ENCODE results near the gene TAF10. TPM values are rescaled to one million over a fixed set of nuclear protein-coding genes. Genes with fewer than 3 reads are reported as not detected.

Gene TAF10
- total RNA-seq (100 to 1,000 TPM; 116 to 120 TPM), polyA plus RNA-seq (100 to 1,000 TPM; 171 to 367 TPM)

- peaks cover 47% of the 10 kb centered on the region for H3K36me3 ChIP-seq (ENCODE audit: insufficient read depth, low read length)
- no peaks in the 10 kb centered on the region for H3K27me3 ChIP-seq (ENCODE audit: insufficient read depth, low read length)
- ChIA-PET POLR2A (ENCODE audit: partially characterized antibody) (interaction anchor here (0.7 to 9.0 kb wide), 37 partner anchors 9 to 222 kb away, joined by 3 to 172 read pairs (median 4); partner anchors contain the start of genes APBB1, ARFIP2, DCHS1 and ILK), CTCF (ENCODE audit: partially characterized antibody) (interaction anchor here (0.5 to 4.6 kb wide), 19 partner anchors 9 to 227 kb away, joined by 3 to 56 read pairs (median 4); partner anchors contain the start of genes ARFIP2, ILK, MRPL17 and RRP8)
- Mint-ChIP-seq H3K9me3 (no peaks in the 10 kb centered on the region), H3K36me3 (peaks cover 21 to 47% of the 10 kb centered on the region in 2 donors), H3K4me1 (peaks cover 6 to 36% (median 28%) of the 10 kb centered on the region in 4 donors), H3K27ac (peak within 1 kb of the TSS in 6 of 7 donors; percentile 95 to 97 (median 97)), H3K4me3 (peak within 1 kb of the TSS; percentile 87 to 94 (median 91)), H3K27me3 (no peaks in the 10 kb centered on the region)
- H3K27ac ChIP-seq (ENCODE audit: low read depth, low read length) = peak within 1 kb of the TSS; percentile 87
- H3K4me1 ChIP-seq (ENCODE audit: insufficient read depth, low read length) = peaks cover 51% of the 10 kb centered on the region
- peak within 1 kb of the TSS; percentile 66 to 88 for H3K4me3 ChIP-seq (ENCODE audit: low read length in 2 of 2)
- DNase-seq = peak; percentile 93 to 97 (median 95)
- intact Hi-C loops (cut with micrococcal nuclease) = loop anchor here (1.0 to 10.0 kb wide), 5 partner anchors 8 to 222 kb away; partner anchors contain the start of genes APBB1, MRPL17 and SMPD1
- H3K9me3 ChIP-seq (ENCODE audit: control insufficient read depth in 1 of 2, low read length in 2 of 2) = no peaks in the 10 kb centered on the region
Measured at GRCh38 chr11:6612213-6613041, at the start of gene TAF10. Gene TAF10 (minus strand): TSS chr11:6612216. CDS start chr11:6612189, 27 bp downstream.

DNA sequence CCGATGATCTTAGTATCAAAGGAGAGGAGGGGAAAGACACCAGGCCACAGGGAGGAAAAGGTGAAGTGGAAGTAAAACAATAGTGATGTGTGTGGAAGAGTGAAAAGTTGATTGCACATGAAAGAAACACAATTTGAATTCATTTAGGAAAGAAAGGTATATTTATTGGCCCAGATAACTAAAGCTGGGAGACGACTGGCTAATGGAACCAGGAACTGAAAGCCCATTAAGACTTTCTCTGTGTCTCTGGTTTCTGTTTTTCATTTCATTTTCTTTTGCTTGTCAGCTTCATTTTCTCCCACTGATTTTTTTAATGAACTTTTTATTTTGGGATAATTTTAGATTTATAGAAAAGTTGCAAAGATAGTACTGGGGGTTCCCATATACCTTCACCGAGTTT is 48.7 kb upstream of the TAF10 start:
- no peak overlapping the region for H3K4me3 Mint-ChIP-seq
- Histone ChIP-seq H3K4me3 (ENCODE audit: low read length in 2 of 2) (no peak overlapping the region), H3K4me1 (ENCODE audit: insufficient read depth, low read length) (peaks cover 4% of the 10 kb centered on the region), H3K27me3 (ENCODE audit: insufficient read depth, low read length) (peaks cover 7% of the 10 kb centered on the region), H3K9me3 (ENCODE audit: control insufficient read depth in 1 of 2, low read length in 2 of 2) (no peaks in the 10 kb centered on the region), H3K36me3 (ENCODE audit: insufficient read depth, low read length) (no peaks in the 10 kb centered on the region), H3K27ac (ENCODE audit: low read depth, low read length) (no peak overlapping the region)
- no peaks in the 10 kb centered on the region for H3K9me3 Mint-ChIP-seq
- CTCF ChIA-PET (ENCODE audit: partially characterized antibody) = interaction anchor here (0.7 to 3.2 kb wide), 3 partner anchors 13 to 42 kb away, joined by 3 to 14 read pairs (median 6); partner anchors contain the start of gene TPP1
- intact Hi-C loops (cut with micrococcal nuclease) = no loop called here
- POLR2A ChIA-PET (ENCODE audit: partially characterized antibody) = interaction anchor here (1.1 kb wide), 1 partner anchor 42 kb away, joined by 3 read pairs; no protein-coding TSS in a partner anchor
- H3K27ac Mint-ChIP-seq = no peak overlapping the region
- H3K27me3 Mint-ChIP-seq = peaks cover 0 to 2% of the 10 kb centered on the region in 2 donors
- H3K36me3 Mint-ChIP-seq = no peaks in the 10 kb centered on the region
- H3K4me1 Mint-ChIP-seq = peaks cover 5 to 19% (median 9%) of the 10 kb centered on the region in 4 donors
- DNase-seq = no peak

- Mint-ChIP-seq H3K36me3 (no peaks in the 10 kb centered on the region), H3K4me3 (no peak overlapping the region), H3K4me1 (peaks cover 4 to 11% (median 6%) of the 10 kb centered on the region in 4 donors), H3K27ac (no peak overlapping the region), H3K27me3 (peaks cover 0 to 2% of the 10 kb centered on the region in 2 donors), H3K9me3 (no peaks in the 10 kb centered on the region)
- POLR2A ChIA-PET (ENCODE audit: partially characterized antibody) = interaction anchor here (1.2 to 4.6 kb wide), 4 partner anchors 9 to 47 kb away, joined by 3 to 21 read pairs (median 6); partner anchors contain the start of genes MRPL17, TAF10 and TPP1
- H3K27me3 ChIP-seq (ENCODE audit: insufficient read depth, low read length) = peaks cover 7% of the 10 kb centered on the region
- CTCF ChIA-PET (ENCODE audit: partially characterized antibody) = interaction anchor here (1.0 to 3.8 kb wide), 8 partner anchors 9 to 153 kb away, joined by 3 to 19 read pairs (median 10); partner anchors contain the start of genes MRPL17 and TPP1
- H3K9me3 ChIP-seq (ENCODE audit: control insufficient read depth in 1 of 2, low read length in 2 of 2) = no peaks in the 10 kb centered on the region
- H3K36me3 ChIP-seq (ENCODE audit: insufficient read depth, low read length) = no peaks in the 10 kb centered on the region
- H3K4me3 ChIP-seq (ENCODE audit: low read length in 2 of 2) = no peak overlapping the region
- no peak overlapping the region for H3K27ac ChIP-seq (ENCODE audit: low read depth, low read length)
- no peak for DNase-seq
- peaks cover 15% of the 10 kb centered on the region for H3K4me1 ChIP-seq (ENCODE audit: insufficient read depth, low read length)
- intact Hi-C loops (cut with micrococcal nuclease) = no loop called here
Measured at GRCh38 chr11:6658647-6659046, 46.6 kb upstream of the TAF10 start.

GRCh38 chr11:6657346-6657745 is 45.3 kb upstream of the TAF10 start:
- no peak for DNase-seq
- intact Hi-C loops (cut with micrococcal nuclease) = no loop called here
- peaks cover 7% of the 10 kb centered on the region for H3K27me3 ChIP-seq (ENCODE audit: insufficient read depth, low read length)
- CTCF ChIA-PET (ENCODE audit: partially characterized antibody) = interaction anchor here (1.5 to 3.8 kb wide), 5 partner anchors 11 to 53 kb away, joined by 6 to 19 read pairs (median 13); partner anchors contain the start of genes ILK, MRPL17 and TPP1
- Mint-ChIP-seq H3K9me3 (no peaks in the 10 kb centered on the region), H3K4me1 (peaks cover 0 to 8% (median 1%) of the 10 kb centered on the region in 4 donors), H3K27me3 (peaks cover 0 to 2% of the 10 kb centered on the region in 2 donors), H3K27ac (peak overlapping the region in 4 of 7 donors; percentile 7 to 43 (median 32)), H3K4me3 (peak overlapping the region; percentile 9 to 78 (median 70)), H3K36me3 (no peaks in the 10 kb centered on the region)
- H3K9me3 ChIP-seq (ENCODE audit: control insufficient read depth in 1 of 2, low read length in 2 of 2) = no peaks in the 10 kb centered on the region
- no peaks in the 10 kb centered on the region for H3K36me3 ChIP-seq (ENCODE audit: insufficient read depth, low read length)
- H3K27ac ChIP-seq (ENCODE audit: low read depth, low read length) = no peak overlapping the region
- H3K4me1 ChIP-seq (ENCODE audit: insufficient read depth, low read length) = peaks cover 25% of the 10 kb centered on the region
- H3K4me3 ChIP-seq (ENCODE audit: low read length in 2 of 2) = no peak overlapping the region
- POLR2A ChIA-PET (ENCODE audit: partially characterized antibody) = interaction anchor here (1.2 to 4.6 kb wide), 4 partner anchors 20 to 53 kb away, joined by 3 to 21 read pairs (median 8); partner anchors contain the start of genes ILK, RRP8, TAF10 and TPP1

GRCh38 chr11:6656936-6657335 is 44.9 kb upstream of the TAF10 start:
- POLR2A ChIA-PET (ENCODE audit: partially characterized antibody) = interaction anchor here (1.2 to 4.6 kb wide), 5 partner anchors 10 to 53 kb away, joined by 3 to 21 read pairs (median 6); partner anchors contain the start of genes ILK, RRP8, TAF10 and TPP1

DNA sequence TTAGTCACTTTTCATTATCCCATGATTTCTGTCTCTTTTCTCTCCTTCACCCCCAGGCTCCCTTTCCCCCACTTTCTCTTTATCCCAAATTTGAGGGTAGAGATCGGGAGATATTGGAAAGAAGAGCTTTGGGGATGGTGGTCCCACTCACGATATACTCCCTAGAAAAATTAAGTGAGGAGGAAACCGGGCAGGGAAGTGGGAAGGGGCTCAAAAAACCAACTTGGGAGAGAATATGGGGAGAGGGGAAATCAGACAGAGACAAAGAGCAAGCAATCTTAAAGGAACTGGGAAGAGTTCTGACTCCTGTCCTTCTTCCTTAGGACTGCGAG is 44.5 kb upstream of the TAF10 start:
- Mint-ChIP-seq H3K27me3 (peaks cover 0 to 2% of the 10 kb centered on the region in 2 donors), H3K9me3 (no peaks in the 10 kb centered on the region), H3K4me1 (peaks cover 0 to 8% (median 1%) of the 10 kb centered on the region in 4 donors), H3K27ac (peak overlapping the region in 6 of 7 donors; percentile 30 to 76 (median 60)), H3K4me3 (peak overlapping the region; percentile 9 to 78 (median 70)), H3K36me3 (no peaks in the 10 kb centered on the region)
- CTCF ChIA-PET (ENCODE audit: partially characterized antibody) = interaction anchor here (1.5 to 3.8 kb wide), 5 partner anchors 11 to 52 kb away, joined by 6 to 19 read pairs (median 13); partner anchors contain the start of genes ILK, MRPL17 and TPP1
- H3K27me3 ChIP-seq (ENCODE audit: insufficient read depth, low read length) = peaks cover 7% of the 10 kb centered on the region
- peaks cover 25% of the 10 kb centered on the region for H3K4me1 ChIP-seq (ENCODE audit: insufficient read depth, low read length)
- H3K9me3 ChIP-seq (ENCODE audit: control insufficient read depth in 1 of 2, low read length in 2 of 2) = no peaks in the 10 kb centered on the region
- intact Hi-C loops (cut with micrococcal nuclease) = no loop called here
- H3K4me3 ChIP-seq (ENCODE audit: low read length in 2 of 2) = no peak overlapping the region
- no peaks in the 10 kb centered on the region for H3K36me3 ChIP-seq (ENCODE audit: insufficient read depth, low read length)
- H3K27ac ChIP-seq (ENCODE audit: low read depth, low read length) = no peak overlapping the region
- DNase-seq = no peak
- POLR2A ChIA-PET (ENCODE audit: partially characterized antibody) = interaction anchor here (1.0 to 4.6 kb wide), 6 partner anchors 10 to 52 kb away, joined by 3 to 21 read pairs (median 6); partner anchors contain the start of genes ILK, RRP8, TAF10 and TPP1

More at GRCh38 chr11:6656936-6657335, 44.9 kb upstream of the TAF10 start:
- Mint-ChIP-seq H3K4me3 (peak overlapping the region; percentile 9 to 78 (median 70)), H3K4me1 (peaks cover 0 to 8% (median 1%) of the 10 kb centered on the region in 4 donors), H3K9me3 (no peaks in the 10 kb centered on the region), H3K27ac (peak overlapping the region; percentile 7 to 76 (median 50)), H3K27me3 (peaks cover 0 to 2% of the 10 kb centered on the region in 2 donors), H3K36me3 (no peaks in the 10 kb centered on the region)
- DNase-seq = no peak
- intact Hi-C loops (cut with micrococcal nuclease) = no loop called here
- peaks cover 25% of the 10 kb centered on the region for H3K4me1 ChIP-seq (ENCODE audit: insufficient read depth, low read length)
- H3K36me3 ChIP-seq (ENCODE audit: insufficient read depth, low read length) = no peaks in the 10 kb centered on the region
- H3K4me3 ChIP-seq (ENCODE audit: low read length in 2 of 2) = no peak overlapping the region
- H3K27me3 ChIP-seq (ENCODE audit: insufficient read depth, low read length) = peaks cover 7% of the 10 kb centered on the region
- H3K9me3 ChIP-seq (ENCODE audit: control insufficient read depth in 1 of 2, low read length in 2 of 2) = no peaks in the 10 kb centered on the region
- no peak overlapping the region for H3K27ac ChIP-seq (ENCODE audit: low read depth, low read length)
- CTCF ChIA-PET (ENCODE audit: partially characterized antibody) = interaction anchor here (1.5 to 3.8 kb wide), 5 partner anchors 11 to 53 kb away, joined by 6 to 19 read pairs (median 13); partner anchors contain the start of genes ILK, MRPL17 and TPP1
